Keratinocyte (primary cell): ENCODE results near the gene TNFSF11. TPM values are rescaled to one million over a fixed set of nuclear protein-coding genes. Genes with fewer than 3 reads are reported as not detected.

Experiments
- DNase-seq: peaks from one replicate; pipeline ENCODE4 v3.0.0-alpha.2; 2011; ENCODE audit warnings: low read depth, missing footprints, low spot score
- FAIRE-seq: peaks from 2 replicates; lab custom pipeline; 2011; peaks lifted over from hg19 to GRCh38; lab: Jason Lieb, UNC
- H2AFZ ChIP-seq: 2 replicates; pipeline ENCODE4 v1.6.0; 2012; ENCODE audit warnings: low read length, control low read depth, inconsistent platforms; ENCODE audit not compliant: control insufficient read depth
- H3K27ac ChIP-seq: 2 replicates; pipeline ENCODE4 v1.5.1; 2011; ENCODE audit warnings: low read length; ENCODE audit not compliant: control insufficient read depth, insufficient read depth
- H3K27me3 ChIP-seq: 3 replicates; pipeline ENCODE4 v1.6.0; 2011; ENCODE audit warnings: low read length; ENCODE audit not compliant: control insufficient read depth, insufficient read depth; ENCODE audit errors: extremely low read depth
- H3K36me3 ChIP-seq, 2 experiments: 2 replicates in 1 of 2; 3 replicates in 1 of 2; pipeline ENCODE4 v1.5.1; 2011; ENCODE audit warnings: low read length in 2 of 2, mild to moderate bottlenecking in 1 of 2; ENCODE audit not compliant: control insufficient read depth in 2 of 2, insufficient read depth in 2 of 2; ENCODE audit errors: extremely low read depth in 1 of 2
- H3K4me1 ChIP-seq: 3 replicates; pipeline ENCODE4 v1.5.1; 2011; ENCODE audit warnings: low read length; ENCODE audit not compliant: control insufficient read depth, insufficient read depth; ENCODE audit errors: extremely low read depth
- H3K4me2 ChIP-seq: 3 replicates; pipeline ENCODE4 v1.6.0; 2011; ENCODE audit warnings: low read depth, low read length; ENCODE audit not compliant: control insufficient read depth, insufficient read depth; ENCODE audit errors: extremely low read depth
- H3K4me3 ChIP-seq, 3 experiments: fragments of 200-600 bp in 1 of 3; sonication (generic) in 1 of 3; 2 replicates in 2 of 3; 3 replicates in 1 of 3; pipeline ENCODE4 v1.5.1; 2011 to 2016; ENCODE audit warnings: low read length in 3 of 3, mild to moderate bottlenecking in 3 of 3, control low read depth in 2 of 3, inconsistent platforms in 1 of 3, low read depth in 1 of 3, mixed read lengths in 1 of 3, mixed run types in 1 of 3, moderate library complexity in 1 of 3; ENCODE audit not compliant: control insufficient read depth in 2 of 3, insufficient read depth in 2 of 3; ENCODE audit errors: extremely low read depth in 1 of 3
- H3K79me2 ChIP-seq: 2 replicates; pipeline ENCODE4 v1.6.0; 2012; ENCODE audit warnings: low read length; ENCODE audit not compliant: control insufficient read depth, insufficient read depth
- H3K9ac ChIP-seq: 3 replicates; pipeline ENCODE4 v1.6.0; 2011; ENCODE audit warnings: low read length; ENCODE audit not compliant: control insufficient read depth, insufficient read depth; ENCODE audit errors: extremely low read depth
- H3K9me1 ChIP-seq: 3 replicates; pipeline ENCODE4 v1.6.0; 2011; ENCODE audit warnings: low read length; ENCODE audit not compliant: control insufficient read depth, insufficient read depth; ENCODE audit errors: extremely low read depth
- H3K9me3 ChIP-seq: 2 replicates; pipeline ENCODE4 v1.5.1; 2012; ENCODE audit warnings: low read depth, low read length; ENCODE audit not compliant: control insufficient read depth
- H4K20me1 ChIP-seq: 3 replicates; pipeline ENCODE4 v1.6.0; 2011; ENCODE audit warnings: low read length; ENCODE audit not compliant: control insufficient read depth, insufficient read depth; ENCODE audit errors: extremely low read depth
- EZH2 ChIP-seq: IDR thresholded peaks from one replicate; pipeline ENCODE4 v1.6.1; 2012; ENCODE audit warnings: inconsistent platforms, mild to moderate bottlenecking, low read length, moderate library complexity
- dilution Hi-C: fragments of 300-500 bp; cut with MboI; formaldehyde crosslinking; loops from one replicate; pipeline ENCODE4 v1.7.0; 2020; ENCODE audit warnings: low sequenced_read_pairs; ENCODE audit not compliant: extremely low pct_ligation_motif_present
- polyA plus RNA-seq, 5 experiments: library from polyadenylated mRNA; depleted of rRNA in 3 of 5; stranded (reverse) in 3 of 5; stranded (forward) in 1 of 5; unstranded in 1 of 5; fragments of >200 nt; gene quantifications; 1 replicate in 1 of 5; 2 replicates in 3 of 5; 3 replicates in 1 of 5; pipeline versions ENCODE4 v1.2.1 to v1.2.3, GENCODE V29; 2011 to 2012; ENCODE audit warnings: missing spikeins in 2 of 5, low read depth in 1 of 5, low replicate concordance in 1 of 5
- TF ChIP-seq, protein P1 (sequence below), 3 experiments: IDR thresholded peaks in 1 of 3; conservative IDR thresholded peaks in 1 of 3; optimal IDR thresholded peaks in 1 of 3; 2 replicates in 2 of 3; 3 replicates in 1 of 3; pipeline versions ENCODE3 to v1.5.1; 2011; ENCODE audit warnings: low read length in 3 of 3, mild to moderate bottlenecking in 3 of 3, moderate library complexity in 2 of 3, control low read depth in 1 of 3, inconsistent platforms in 1 of 3; ENCODE audit not compliant: insufficient read depth in 2 of 3; ENCODE audit errors: extremely low read depth in 1 of 3

Gene TNFSF11
- polyA plus RNA-seq, 1 donor (not counting 4 experiments of a cell fraction or from before 2014, with no cell fraction given) = not detected

DNA sequence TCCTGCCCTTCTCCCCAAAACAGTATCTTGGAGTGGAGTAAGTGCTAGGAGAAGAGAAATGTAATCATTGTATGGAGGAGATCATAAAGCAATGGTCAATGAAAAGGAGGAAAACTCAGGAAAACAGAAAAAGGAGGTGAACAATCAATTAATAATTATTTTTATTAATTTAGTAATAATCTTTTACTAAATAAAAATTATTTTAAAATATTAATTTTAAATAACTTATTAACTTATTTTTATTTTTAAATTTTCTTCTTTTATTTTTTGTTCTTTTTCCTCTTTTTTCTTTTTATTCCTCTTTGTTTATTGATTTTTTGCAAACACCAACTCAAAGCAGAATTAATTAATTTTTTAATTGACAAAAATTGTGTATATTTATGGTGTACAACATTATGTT lies 80.3 kb downstream of the TNFSF11 start:
- DNase-seq (no peak), FAIRE-seq (no peak)
- H3K9me3 ChIP-seq = no peaks in the 10 kb centered on the region
- dilution Hi-C loops = no loop called here
- no peaks in the 10 kb centered on the region for H3K36me3 ChIP-seq
- peaks cover 38% of the 10 kb centered on the region for H3K27me3 ChIP-seq
- no peaks in the 10 kb centered on the region for H4K20me1 ChIP-seq
- H3K9me1 ChIP-seq = no peaks in the 10 kb centered on the region
- no peaks in the 10 kb centered on the region for H3K4me1 ChIP-seq
- no peak overlapping the region for H3K4me3 ChIP-seq
- H2AFZ ChIP-seq = no peak overlapping the region
- H3K4me2 ChIP-seq = no peak overlapping the region
- H3K27ac ChIP-seq = no peak overlapping the region
- H3K79me2 ChIP-seq = no peaks in the 10 kb centered on the region
- H3K9ac ChIP-seq = no peak overlapping the region
- TF ChIP-seq, protein P1, sequence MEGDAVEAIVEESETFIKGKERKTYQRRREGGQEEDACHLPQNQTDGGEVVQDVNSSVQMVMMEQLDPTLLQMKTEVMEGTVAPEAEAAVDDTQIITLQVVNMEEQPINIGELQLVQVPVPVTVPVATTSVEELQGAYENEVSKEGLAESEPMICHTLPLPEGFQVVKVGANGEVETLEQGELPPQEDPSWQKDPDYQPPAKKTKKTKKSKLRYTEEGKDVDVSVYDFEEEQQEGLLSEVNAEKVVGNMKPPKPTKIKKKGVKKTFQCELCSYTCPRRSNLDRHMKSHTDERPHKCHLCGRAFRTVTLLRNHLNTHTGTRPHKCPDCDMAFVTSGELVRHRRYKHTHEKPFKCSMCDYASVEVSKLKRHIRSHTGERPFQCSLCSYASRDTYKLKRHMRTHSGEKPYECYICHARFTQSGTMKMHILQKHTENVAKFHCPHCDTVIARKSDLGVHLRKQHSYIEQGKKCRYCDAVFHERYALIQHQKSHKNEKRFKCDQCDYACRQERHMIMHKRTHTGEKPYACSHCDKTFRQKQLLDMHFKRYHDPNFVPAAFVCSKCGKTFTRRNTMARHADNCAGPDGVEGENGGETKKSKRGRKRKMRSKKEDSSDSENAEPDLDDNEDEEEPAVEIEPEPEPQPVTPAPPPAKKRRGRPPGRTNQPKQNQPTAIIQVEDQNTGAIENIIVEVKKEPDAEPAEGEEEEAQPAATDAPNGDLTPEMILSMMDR (optimal IDR thresholded peaks at IDR 0.05 in 1 of 3, IDR thresholded peaks at IDR 0.05 in 1 of 3, conservative IDR thresholded peaks at IDR 0.05 in 1 of 3; ENCODE audit: extremely low read depth in 1 of 3, insufficient read depth in 2 of 3, low read length in 3 of 3) = no peak

- H3K27ac ChIP-seq = no peak overlapping the region
- H3K27me3 ChIP-seq = peaks cover 38% of the 10 kb centered on the region
- H3K9ac ChIP-seq = no peak overlapping the region
- no peaks in the 10 kb centered on the region for H3K36me3 ChIP-seq
- FAIRE-seq = no peak
- H3K4me2 ChIP-seq = no peak overlapping the region
- no peaks in the 10 kb centered on the region for H3K9me1 ChIP-seq
- H3K9me3 ChIP-seq = no peaks in the 10 kb centered on the region
- DNase-seq = no peak
- H3K79me2 ChIP-seq = no peaks in the 10 kb centered on the region
- no peak overlapping the region for H2AFZ ChIP-seq
- TF ChIP-seq, protein P1 (optimal IDR thresholded peaks at IDR 0.05 in 1 of 3, IDR thresholded peaks at IDR 0.05 in 1 of 3, conservative IDR thresholded peaks at IDR 0.05 in 1 of 3; ENCODE audit: extremely low read depth in 1 of 3, insufficient read depth in 2 of 3, low read length in 3 of 3) = no peak
- TF ChIP-seq EZH2 = no peak
- dilution Hi-C loops = no loop called here
- H3K4me1 ChIP-seq = no peaks in the 10 kb centered on the region
- no peak overlapping the region for H3K4me3 ChIP-seq
- H4K20me1 ChIP-seq = no peaks in the 10 kb centered on the region
Observed at GRCh38 chr13:42654722-42655121, 80.8 kb downstream of the TNFSF11 start.
